OCI-LY1 (cell line): Measurements from ENCODE around the gene ALG1L2.
"Not testable (repeated sequence)": the region's sequence is repeated elsewhere in the genome, so short reads cannot be mapped to it uniquely, and the experiment has no call there.

ENCODE experiments used
- H2AFZ ChIP-seq: fragments of 200-600 bp; sonication (generic), shearing (Covaris generic); 2 replicates; pipeline ENCODE4 v1.6.0; 2014; ENCODE audit warnings: antibody characterized with exemption, mild to moderate bottlenecking, low read length
- H3F3A ChIP-seq: fragments of 200-600 bp; sonication (generic), shearing (Covaris generic); 2 replicates; pipeline ENCODE4 v1.6.0; 2014; ENCODE audit warnings: mild to moderate bottlenecking, antibody characterized with exemption, low read length, moderate library complexity; ENCODE audit not compliant: insufficient read depth
- H3K27ac ChIP-seq: fragments of 200-600 bp; sonication (generic); 2 replicates; pipeline ENCODE4 v1.5.1; 2014; ENCODE audit warnings: low read length, mixed run types, mild to moderate bottlenecking, low read depth; ENCODE audit not compliant: poor library complexity, severe bottlenecking
- H3K27me3 ChIP-seq: fragments of 200-600 bp; sonication (generic); 2 replicates; pipeline ENCODE4 v1.6.0; 2014; ENCODE audit warnings: antibody characterized with exemption, mild to moderate bottlenecking, low read length, moderate library complexity; ENCODE audit not compliant: insufficient read depth
- H3K36me3 ChIP-seq: fragments of 200-600 bp; sonication (generic); 2 replicates; pipeline ENCODE4 v1.6.1; 2014; ENCODE audit warnings: mild to moderate bottlenecking, antibody characterized with exemption, low read length, moderate library complexity, mixed read lengths; ENCODE audit not compliant: insufficient read depth
- H3K4me1 ChIP-seq: fragments of 200-600 bp; sonication (generic); 2 replicates; pipeline ENCODE4 v1.5.1; 2014; ENCODE audit warnings: mild to moderate bottlenecking, low read length, moderate library complexity; ENCODE audit not compliant: insufficient read depth, severe bottlenecking
- H3K4me2 ChIP-seq: fragments of 200-600 bp; sonication (generic), shearing (Covaris generic); 2 replicates; pipeline ENCODE4 v1.6.1; 2014; ENCODE audit warnings: low read length
- H3K4me3 ChIP-seq: fragments of 200-600 bp; sonication (generic); 2 replicates; pipeline ENCODE4 v1.5.1; 2014; ENCODE audit warnings: low read length, low read depth, mild to moderate bottlenecking, mixed read lengths; ENCODE audit not compliant: poor library complexity, severe bottlenecking
- H3K79me2 ChIP-seq: fragments of 200-600 bp; shearing (Covaris generic); 2 replicates; pipeline ENCODE4 v1.6.1; 2016; ENCODE audit warnings: mixed run types, low read length, mixed read lengths; ENCODE audit not compliant: insufficient read depth
- H3K9ac ChIP-seq: fragments of 200-600 bp; sonication (generic), shearing (Covaris generic); 2 replicates; pipeline ENCODE4 v1.6.1; 2014; ENCODE audit warnings: mild to moderate bottlenecking, low read length, mixed read lengths
- H3K9me2 ChIP-seq: fragments of 200-600 bp; sonication (generic), shearing (Covaris generic); 2 replicates; pipeline ENCODE4 v1.6.1; 2014; ENCODE audit warnings: low read depth, mild to moderate bottlenecking, low read length, mixed read lengths
- H3K9me3 ChIP-seq: fragments of 200-600 bp; shearing (Covaris generic); 2 replicates; pipeline ENCODE4 v1.6.1; 2014; ENCODE audit warnings: low read length, mixed read lengths
- H4K20me1 ChIP-seq: fragments of 200-600 bp; sonication (generic), shearing (Covaris generic); 2 replicates; pipeline ENCODE4 v1.6.0; 2016; ENCODE audit warnings: mild to moderate bottlenecking, low read length; ENCODE audit not compliant: insufficient read depth
- CTCF ChIP-seq: fragments of 200-600 bp; sonication (generic), shearing (Covaris generic); IDR thresholded peaks from 2 replicates; pipeline ENCODE4 v1.5.1; 2017; ENCODE audit warnings: mild to moderate bottlenecking, antibody characterized with exemption, low read length, moderate library complexity, mixed read lengths
- EZH2 ChIP-seq: fragments of 200-600 bp; sonication (generic), shearing (Covaris generic); IDR thresholded peaks from 2 replicates; pipeline ENCODE4 v1.8.0; 2017; ENCODE audit warnings: borderline replicate concordance, mixed run types, mild to moderate bottlenecking, antibody characterized with exemption, low read length, moderate library complexity, mixed read lengths

The ALG1L2 gene

GRCh38 chr3:130108836-130109585, 27.4 kb downstream of the ALG1L2 start:
- not testable (repeated sequence) for H3K27ac ChIP-seq, H3K9ac ChIP-seq, H4K20me1 ChIP-seq, H3K9me2 ChIP-seq, H3K4me2 ChIP-seq, H3F3A ChIP-seq, H3K9me3 ChIP-seq, H3K36me3 ChIP-seq, H3K79me2 ChIP-seq, H2AFZ ChIP-seq, H3K4me3 ChIP-seq, H3K27me3 ChIP-seq
- H3K4me1 ChIP-seq, result peaks cover 14% of the 10 kb centered on the region

GRCh38 chr3:130110386-130111169, 28.9 kb downstream of the ALG1L2 start:
- H3K36me3 ChIP-seq, H3K27ac ChIP-seq, H3K27me3 ChIP-seq, H4K20me1 ChIP-seq, H3K9me3 ChIP-seq, H3K79me2 ChIP-seq, H3K9me2 ChIP-seq, H2AFZ ChIP-seq, H3F3A ChIP-seq: not testable (repeated sequence)
- H3K9ac ChIP-seq, result peak overlapping the region; percentile 75
- H3K4me1 ChIP-seq, result peaks cover 14% of the 10 kb centered on the region
- H3K4me2 ChIP-seq, result peak overlapping the region; percentile 87
- H3K4me3 ChIP-seq, result peak overlapping the region; percentile 83

GRCh38 chr3:130111185-130111864, 29.7 kb downstream of the ALG1L2 start:
- Histone ChIP-seq H2AFZ (no peak overlapping the region), H3K4me3 (peak overlapping the region; percentile 83), H3K9ac (peak overlapping the region; percentile 75), H4K20me1 (no peaks in the 10 kb centered on the region), H3K36me3 (no peaks in the 10 kb centered on the region), H3K27me3 (no peaks in the 10 kb centered on the region), H3K4me1 (peaks cover 14% of the 10 kb centered on the region), H3K27ac (peak overlapping the region; percentile 49), H3K9me2 (no peaks in the 10 kb centered on the region), H3K79me2 (no peaks in the 10 kb centered on the region; the same call in 1 of the 2 replicates), H3K9me3 (no peaks in the 10 kb centered on the region), H3K4me2 (peak overlapping the region; percentile 87), H3F3A (no peaks in the 10 kb centered on the region)
- TF ChIP-seq EZH2, result no peak
- no peak for TF ChIP-seq CTCF

- H4K20me1 ChIP-seq, H3K36me3 ChIP-seq, H3K79me2 ChIP-seq, H3K9me3 ChIP-seq, H3K9me2 ChIP-seq, H3F3A ChIP-seq, H3K27me3 ChIP-seq: not testable (repeated sequence)
- peak overlapping the region; percentile 83 for H3K4me3 ChIP-seq
- 0 out of 2 replicates have a peak overlapping the region, but pooled peaks have one; percentile 21 for H2AFZ ChIP-seq
- peak overlapping the region; percentile 61; the same call in 1 of the 2 replicates for H3K9ac ChIP-seq
- peak overlapping the region; percentile 49 for H3K27ac ChIP-seq
- H3K4me1 ChIP-seq, result peaks cover 14% of the 10 kb centered on the region
- H3K4me2 ChIP-seq, result peak overlapping the region; percentile 78
Observed at GRCh38 chr3:130111865-130112747, 30.5 kb downstream of the ALG1L2 start.

GRCh38 chr3:130112748-130113073, 31.1 kb downstream of the ALG1L2 start:
- not testable (repeated sequence) for H3K9me2 ChIP-seq, H4K20me1 ChIP-seq, H3K36me3 ChIP-seq, H3F3A ChIP-seq, H3K79me2 ChIP-seq, H3K9me3 ChIP-seq, H3K27ac ChIP-seq, H3K27me3 ChIP-seq
- Histone ChIP-seq H3K4me2 (peak overlapping the region; percentile 78), H2AFZ (0 out of 2 replicates have a peak overlapping the region, but pooled peaks have one; percentile 21), H3K4me3 (peak overlapping the region; percentile 83), H3K4me1 (peaks cover 14% of the 10 kb centered on the region), H3K9ac (peak overlapping the region; percentile 61; the same call in 1 of the 2 replicates)

GRCh38 chr3:130115400-130115799, 33.8 kb downstream of the ALG1L2 start:
- H3K79me2 ChIP-seq, H3K4me1 ChIP-seq, H3F3A ChIP-seq, H3K9me2 ChIP-seq, H3K36me3 ChIP-seq, H3K27ac ChIP-seq, H3K9me3 ChIP-seq, H4K20me1 ChIP-seq, H3K4me3 ChIP-seq, H3K27me3 ChIP-seq, H2AFZ ChIP-seq, H3K9ac ChIP-seq, H3K4me2 ChIP-seq: not testable (repeated sequence)
